GM12801 (cell line): ENCODE data around the gene NRL.

Experiments
- TF ChIP-seq, protein P1 (sequence below): IDR thresholded peaks from one replicate; pipeline ENCODE4 v1.5.1; 2011; ENCODE audit warnings: control low read depth; ENCODE audit not compliant: insufficient read length; ENCODE audit errors: extremely low read depth

Gene NRL

DNA sequence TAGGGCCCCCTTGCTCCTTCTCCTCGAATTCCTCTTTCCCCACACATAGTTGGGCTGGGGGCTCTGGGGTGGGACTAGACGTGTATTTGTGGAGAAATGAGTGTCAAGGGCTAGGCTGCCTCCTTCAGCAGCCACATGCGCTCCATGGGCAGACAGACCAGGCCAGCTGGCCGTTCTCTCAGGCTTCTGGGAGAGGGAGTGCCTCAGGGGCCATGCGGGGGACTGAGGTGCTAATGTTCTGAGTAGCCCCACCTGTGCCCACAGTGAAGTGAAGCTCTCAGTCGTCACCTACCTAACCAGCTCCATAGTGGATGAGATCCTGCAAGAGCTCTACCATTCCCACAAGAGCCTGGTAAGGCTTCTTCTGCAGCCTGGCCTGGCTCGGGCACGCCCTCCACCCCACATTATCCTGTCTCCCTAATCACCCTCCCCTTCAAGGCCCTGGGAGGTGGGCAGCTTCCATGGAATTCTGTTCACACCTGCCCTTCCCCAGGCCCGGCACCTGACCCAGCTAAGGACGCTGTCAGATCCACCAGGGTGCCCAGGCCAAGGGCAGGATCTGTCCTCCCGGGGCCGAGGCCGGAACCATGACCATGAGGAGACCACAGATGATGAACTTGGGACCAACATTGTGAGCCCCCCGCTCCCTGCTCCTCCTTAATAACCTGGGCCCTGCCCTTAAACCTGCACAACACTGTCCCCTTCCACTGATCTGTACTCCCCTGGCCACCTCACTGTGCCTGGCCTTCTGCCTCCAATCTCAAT, 52.4 kb downstream of the NRL start:
- TF ChIP-seq, protein P1, sequence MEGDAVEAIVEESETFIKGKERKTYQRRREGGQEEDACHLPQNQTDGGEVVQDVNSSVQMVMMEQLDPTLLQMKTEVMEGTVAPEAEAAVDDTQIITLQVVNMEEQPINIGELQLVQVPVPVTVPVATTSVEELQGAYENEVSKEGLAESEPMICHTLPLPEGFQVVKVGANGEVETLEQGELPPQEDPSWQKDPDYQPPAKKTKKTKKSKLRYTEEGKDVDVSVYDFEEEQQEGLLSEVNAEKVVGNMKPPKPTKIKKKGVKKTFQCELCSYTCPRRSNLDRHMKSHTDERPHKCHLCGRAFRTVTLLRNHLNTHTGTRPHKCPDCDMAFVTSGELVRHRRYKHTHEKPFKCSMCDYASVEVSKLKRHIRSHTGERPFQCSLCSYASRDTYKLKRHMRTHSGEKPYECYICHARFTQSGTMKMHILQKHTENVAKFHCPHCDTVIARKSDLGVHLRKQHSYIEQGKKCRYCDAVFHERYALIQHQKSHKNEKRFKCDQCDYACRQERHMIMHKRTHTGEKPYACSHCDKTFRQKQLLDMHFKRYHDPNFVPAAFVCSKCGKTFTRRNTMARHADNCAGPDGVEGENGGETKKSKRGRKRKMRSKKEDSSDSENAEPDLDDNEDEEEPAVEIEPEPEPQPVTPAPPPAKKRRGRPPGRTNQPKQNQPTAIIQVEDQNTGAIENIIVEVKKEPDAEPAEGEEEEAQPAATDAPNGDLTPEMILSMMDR: no peak

DNA sequence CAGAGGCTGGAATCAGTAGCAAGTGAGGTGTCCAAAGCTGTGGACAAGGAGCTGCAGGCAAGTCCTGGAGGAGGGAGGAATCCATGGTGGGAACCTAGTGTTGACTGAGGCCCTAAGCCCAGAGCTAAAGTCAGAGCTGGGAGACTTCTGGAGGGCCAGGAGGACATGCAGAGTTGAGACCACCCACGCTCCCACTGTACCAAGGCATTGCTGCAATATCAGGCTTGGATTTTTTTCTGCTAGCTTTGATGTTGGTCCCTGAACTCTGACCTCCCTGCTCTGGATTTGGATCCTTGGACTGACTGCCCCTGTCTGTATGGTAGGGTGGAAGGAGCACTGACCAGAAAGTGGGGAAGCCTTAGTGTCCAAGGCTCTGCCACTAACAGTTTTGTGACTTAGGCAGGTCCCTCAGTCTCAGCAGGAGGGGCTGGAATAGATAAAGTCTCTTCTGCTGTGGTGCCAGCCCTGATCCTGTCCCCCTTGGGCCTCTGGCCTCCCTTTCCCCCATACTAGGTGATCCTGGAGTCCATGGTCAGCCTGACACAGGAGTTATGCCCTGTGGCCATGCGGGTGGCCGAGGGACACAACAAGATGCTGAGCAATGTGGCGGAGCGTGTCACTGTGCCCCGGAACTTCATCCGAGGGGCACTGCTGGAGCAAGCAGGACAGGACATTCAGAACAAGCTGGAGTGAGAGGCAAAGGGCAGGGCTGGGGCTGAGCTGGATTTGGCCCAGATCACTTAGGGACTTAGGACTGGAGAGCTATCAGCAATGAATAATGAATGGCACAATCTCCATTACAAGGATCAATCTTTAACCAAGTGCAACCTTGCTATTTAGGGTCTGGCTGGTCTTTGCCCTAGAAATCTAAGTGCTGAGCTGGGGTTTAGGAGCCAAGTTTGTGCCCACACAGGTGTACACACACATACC, 53.5 kb downstream of the NRL start:
- TF ChIP-seq, protein P1: no peak

DNA sequence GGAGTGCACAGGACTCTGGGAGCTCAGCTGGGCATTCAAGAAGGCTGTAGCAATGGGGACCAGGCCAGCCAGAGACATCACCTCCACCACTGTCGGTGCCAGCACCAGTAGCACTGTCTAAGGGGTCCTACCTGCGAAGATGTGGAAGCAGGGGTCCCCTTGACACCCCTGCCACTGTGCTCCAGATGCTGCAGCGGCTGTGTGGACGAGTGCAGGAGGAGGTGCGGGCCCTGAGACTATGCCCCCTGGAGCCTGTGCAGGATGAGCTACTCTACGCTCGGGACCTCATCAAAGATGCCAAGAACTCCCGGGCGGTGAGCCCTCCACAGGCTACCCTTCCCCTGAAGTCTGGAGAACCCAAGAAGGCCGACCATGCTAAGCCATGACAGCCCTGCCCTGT, 54.3 kb downstream of the NRL start:
- TF ChIP-seq, protein P1: no peak

DNA sequence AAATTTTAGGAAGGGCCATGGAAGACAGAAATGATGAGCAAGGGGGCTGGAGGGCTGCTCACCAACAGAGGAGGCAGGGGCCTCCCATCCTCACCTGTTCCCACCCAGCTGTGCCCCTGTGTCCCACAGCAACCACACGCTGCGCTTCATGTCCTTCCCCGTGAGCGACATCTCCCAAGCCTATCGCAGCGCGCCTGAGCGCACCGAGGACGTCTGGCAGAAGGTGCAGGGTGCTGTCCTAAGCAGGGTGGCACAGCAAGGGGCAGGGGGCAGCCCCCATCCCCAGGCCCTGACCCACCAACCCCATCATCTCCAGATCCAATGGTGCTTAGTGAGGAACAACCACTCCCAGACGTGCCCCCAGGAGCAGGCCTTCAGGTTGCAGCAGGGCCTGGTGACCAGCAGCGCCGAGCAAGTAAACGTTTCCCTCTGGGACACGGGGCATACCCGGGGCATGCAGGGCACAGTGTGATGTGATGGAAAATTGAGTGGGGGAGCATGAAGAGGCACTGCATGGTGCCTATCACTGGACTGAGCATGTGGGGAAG, 54.8 kb downstream of the NRL start:
- TF ChIP-seq, protein P1: no peak

DNA sequence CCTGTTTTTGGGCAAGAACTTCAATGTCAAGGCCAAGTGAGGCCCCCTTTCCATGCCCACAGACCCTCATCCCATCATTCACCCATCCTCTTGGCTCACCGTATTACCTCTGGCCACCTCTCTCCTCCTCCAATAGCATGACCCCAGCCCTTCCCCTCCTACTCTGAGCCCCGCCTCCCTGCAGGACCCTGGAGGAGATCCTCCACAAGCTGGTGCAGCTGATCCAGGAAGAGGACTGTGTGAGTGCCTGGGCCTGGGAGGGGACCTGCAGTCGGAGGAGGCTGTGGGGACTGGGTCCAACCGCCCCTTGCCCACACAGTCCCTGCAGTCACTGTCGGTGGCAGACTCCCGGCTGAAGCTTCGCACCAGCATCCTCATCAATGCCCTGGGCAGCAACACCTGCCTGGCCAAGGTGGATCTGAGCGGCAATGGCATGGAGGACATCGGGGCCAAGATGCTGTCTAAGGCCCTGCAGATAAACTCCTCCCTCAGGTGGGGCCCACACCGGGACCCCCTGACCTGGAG, 55.7 kb downstream of the NRL start:
- TF ChIP-seq, protein P1: no peak

DNA sequence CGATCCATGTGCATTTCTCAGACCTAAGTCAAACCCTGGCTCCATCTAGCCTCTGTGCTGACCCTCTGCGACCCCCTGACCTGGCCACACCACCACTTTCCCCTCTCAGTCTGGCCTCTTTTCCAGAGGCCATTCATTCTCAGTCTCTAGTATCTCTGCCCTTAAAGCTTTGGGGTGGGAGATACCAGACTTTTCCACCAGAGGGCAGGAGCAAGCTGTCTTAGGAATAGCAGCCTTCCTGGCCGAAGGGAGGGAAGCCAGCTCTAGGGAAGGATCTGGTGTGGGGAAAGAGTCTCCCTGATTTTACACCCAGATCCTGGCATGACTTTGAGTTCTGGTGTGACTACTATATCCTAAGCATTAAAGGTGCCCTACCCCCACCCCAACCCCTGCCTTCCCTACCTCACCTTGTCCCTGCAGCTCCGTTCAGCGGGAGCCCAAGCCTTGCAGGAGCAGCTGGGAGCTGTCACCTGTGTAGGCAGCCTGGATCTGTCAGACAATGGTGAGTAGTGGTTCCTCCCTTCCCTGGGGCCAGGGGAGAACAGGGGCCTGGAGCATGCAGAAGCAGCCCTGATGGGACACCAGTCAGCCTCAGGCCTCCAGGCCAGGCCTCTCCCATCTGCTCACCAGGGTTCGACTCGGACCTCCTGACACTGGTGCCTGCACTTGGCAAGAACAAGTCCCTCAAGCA, 56.3 kb downstream of the NRL start:
- TF ChIP-seq, protein P1: no peak
